Measurements from ENCODE around the gene SLC25A33. TPM values are rescaled to one million over a fixed set of nuclear protein-coding genes. Genes with fewer than 3 reads are reported as not detected.

SLC25A33 gene
- polyA plus RNA-seq, 1 experiment: 4.1 TPM

DNA sequence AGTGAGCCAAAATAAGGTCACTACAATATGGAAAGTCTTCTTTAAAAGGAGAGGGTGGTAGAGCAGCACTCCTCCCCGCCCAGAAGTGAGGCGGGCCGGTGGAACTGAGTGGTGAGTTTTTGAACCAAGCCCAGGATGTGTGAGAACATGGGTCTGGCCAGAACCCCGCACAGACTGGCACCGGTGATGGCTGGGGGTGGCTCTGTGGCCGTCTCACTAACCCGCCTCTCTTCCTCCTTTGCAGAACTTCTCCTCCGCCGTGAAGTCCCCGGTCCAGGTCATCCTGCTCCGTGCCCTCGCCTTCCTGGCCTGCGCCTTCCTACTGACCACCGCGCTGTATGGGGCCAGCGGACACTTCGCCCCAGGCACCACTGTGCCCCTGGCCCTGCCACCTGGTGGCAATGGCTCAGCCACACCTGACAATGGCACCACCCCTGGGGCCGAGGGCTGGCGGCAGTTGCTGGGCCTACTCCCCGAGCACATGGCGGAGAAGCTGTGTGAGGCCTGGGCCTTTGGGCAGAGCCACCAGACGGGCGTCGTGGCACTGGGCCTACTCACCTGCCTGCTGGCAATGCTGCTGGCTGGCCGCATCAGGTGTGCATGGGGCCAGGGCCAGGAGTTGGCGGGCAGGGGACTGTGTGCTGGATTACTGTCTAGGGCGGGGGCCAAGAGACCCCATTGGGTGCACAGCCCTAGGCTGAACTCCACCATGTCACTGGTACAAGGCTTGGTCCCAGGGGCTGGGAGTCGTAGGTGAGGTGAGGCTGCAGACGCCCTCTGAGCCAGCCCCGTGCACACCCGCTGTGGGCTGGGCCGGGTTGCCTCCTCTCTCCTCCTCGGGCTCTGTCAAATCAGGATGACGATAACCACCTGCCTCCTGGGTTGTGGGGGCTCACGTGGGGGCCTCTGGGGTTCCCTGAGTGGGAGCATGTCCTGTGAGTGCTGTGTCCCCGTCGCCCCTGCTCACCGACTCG lies 61.9 kb downstream of the SLC25A33 start:
- no peak for DNase-seq (ENCODE audit: low read depth, low spot score)
- CTCF ChIA-PET: no interaction called here
- POLR2A ChIA-PET: no interaction called here
- Histone ChIP-seq H3K9me3 (ENCODE audit: control insufficient read depth, insufficient read depth, low read length) (no peaks in the 10 kb centered on the region), H3K27me3 (ENCODE audit: control insufficient read depth, insufficient read depth, low read length) (no peaks in the 10 kb centered on the region), H3K27ac (ENCODE audit: low read depth, low read length) (no peak overlapping the region), H3K4me3 (ENCODE audit: low read depth, low read length) (no peak overlapping the region)
- TF ChIP-seq, protein P1, sequence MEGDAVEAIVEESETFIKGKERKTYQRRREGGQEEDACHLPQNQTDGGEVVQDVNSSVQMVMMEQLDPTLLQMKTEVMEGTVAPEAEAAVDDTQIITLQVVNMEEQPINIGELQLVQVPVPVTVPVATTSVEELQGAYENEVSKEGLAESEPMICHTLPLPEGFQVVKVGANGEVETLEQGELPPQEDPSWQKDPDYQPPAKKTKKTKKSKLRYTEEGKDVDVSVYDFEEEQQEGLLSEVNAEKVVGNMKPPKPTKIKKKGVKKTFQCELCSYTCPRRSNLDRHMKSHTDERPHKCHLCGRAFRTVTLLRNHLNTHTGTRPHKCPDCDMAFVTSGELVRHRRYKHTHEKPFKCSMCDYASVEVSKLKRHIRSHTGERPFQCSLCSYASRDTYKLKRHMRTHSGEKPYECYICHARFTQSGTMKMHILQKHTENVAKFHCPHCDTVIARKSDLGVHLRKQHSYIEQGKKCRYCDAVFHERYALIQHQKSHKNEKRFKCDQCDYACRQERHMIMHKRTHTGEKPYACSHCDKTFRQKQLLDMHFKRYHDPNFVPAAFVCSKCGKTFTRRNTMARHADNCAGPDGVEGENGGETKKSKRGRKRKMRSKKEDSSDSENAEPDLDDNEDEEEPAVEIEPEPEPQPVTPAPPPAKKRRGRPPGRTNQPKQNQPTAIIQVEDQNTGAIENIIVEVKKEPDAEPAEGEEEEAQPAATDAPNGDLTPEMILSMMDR (IDR thresholded peaks at IDR 0.05; ENCODE audit: low read depth, low read length): no peak

DNA sequence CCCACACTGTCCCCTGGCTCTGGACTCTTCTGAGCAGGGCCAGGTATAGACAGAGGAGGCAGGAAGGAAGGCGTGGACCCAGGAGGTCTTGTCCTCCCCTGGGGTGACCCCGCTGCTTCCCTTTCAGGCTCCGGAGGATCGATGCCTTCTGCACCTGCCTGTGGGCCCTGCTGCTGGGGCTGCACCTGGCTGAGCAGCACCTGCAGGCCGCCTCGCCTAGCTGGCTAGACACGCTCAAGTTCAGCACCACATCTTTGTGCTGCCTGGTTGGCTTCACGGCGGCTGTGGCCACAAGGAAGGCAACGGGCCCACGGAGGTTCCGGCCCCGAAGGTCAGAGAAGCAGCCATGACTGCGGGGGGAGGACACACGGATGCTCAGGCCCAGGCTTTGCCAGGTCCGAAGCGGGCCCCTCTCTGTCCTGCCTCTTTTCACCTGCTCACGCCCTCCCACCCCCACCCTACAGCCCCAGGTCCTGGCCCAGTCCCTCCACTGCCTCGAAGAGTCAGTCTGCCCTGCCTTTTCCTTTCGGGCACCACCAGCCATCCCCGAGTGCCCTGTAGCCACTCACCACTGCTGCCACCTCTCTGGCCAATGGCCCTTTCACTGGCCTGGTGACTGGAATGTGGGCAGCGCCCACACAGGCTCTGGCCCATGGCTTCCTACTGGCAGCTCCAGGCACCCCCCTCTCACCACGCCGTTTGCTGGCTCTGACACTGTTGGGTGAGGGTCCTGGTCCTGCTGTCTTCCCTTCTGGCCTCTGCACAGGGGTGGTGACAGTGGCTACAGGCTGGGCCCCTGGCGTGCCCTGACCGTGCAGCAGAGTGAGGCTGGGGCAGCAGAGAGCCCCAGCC lies 62.9 kb downstream of the SLC25A33 start:
- Histone ChIP-seq H3K27ac (ENCODE audit: low read depth, low read length) (no peak overlapping the region), H3K4me3 (ENCODE audit: low read depth, low read length) (no peak overlapping the region), H3K27me3 (ENCODE audit: control insufficient read depth, insufficient read depth, low read length) (no peaks in the 10 kb centered on the region), H3K9me3 (ENCODE audit: control insufficient read depth, insufficient read depth, low read length) (no peaks in the 10 kb centered on the region; the same call in 1 of the 2 replicates)
- TF ChIP-seq, protein P1 (IDR thresholded peaks at IDR 0.05; ENCODE audit: low read depth, low read length): no peak
- POLR2A ChIA-PET: no interaction called here
- CTCF ChIA-PET: no interaction called here
- no peak for DNase-seq (ENCODE audit: low read depth, low spot score)

DNA sequence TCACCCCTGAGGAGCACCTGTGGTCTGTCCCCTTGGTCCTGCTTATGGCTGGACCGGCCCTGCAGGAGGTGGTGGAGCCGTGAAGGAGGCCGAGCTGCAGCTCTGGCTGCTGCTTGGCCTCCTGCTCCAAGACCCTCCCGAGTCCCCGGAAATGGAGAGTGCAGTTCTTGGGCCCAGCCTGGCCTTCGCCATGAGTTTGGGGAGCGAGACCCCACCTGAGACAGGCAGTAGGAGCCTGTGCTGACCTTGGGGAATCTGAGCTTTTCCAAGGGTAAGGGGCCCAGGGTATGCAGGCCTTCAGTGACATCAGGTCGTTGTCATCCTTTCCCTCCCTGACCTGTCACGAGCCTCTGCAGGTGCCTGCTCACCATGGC lies 63.5 kb downstream of the SLC25A33 start:
- no peak overlapping the region for H3K27ac ChIP-seq (ENCODE audit: low read depth, low read length)
- no peak for DNase-seq (ENCODE audit: low read depth, low spot score)
- H3K9me3 ChIP-seq (ENCODE audit: control insufficient read depth, insufficient read depth, low read length): no peaks in the 10 kb centered on the region; the same call in 1 of the 2 replicates
- ChIA-PET CTCF (no interaction called here), POLR2A (no interaction called here)
- H3K27me3 ChIP-seq (ENCODE audit: control insufficient read depth, insufficient read depth, low read length): no peaks in the 10 kb centered on the region
- TF ChIP-seq, protein P1 (IDR thresholded peaks at IDR 0.05; ENCODE audit: low read depth, low read length): no peak
- H3K4me3 ChIP-seq (ENCODE audit: low read depth, low read length): no peak overlapping the region

- no peak overlapping the region for H3K27ac ChIP-seq (ENCODE audit: low read depth, low read length)
- H3K4me3 ChIP-seq (ENCODE audit: low read depth, low read length): no peak overlapping the region
- TF ChIP-seq, protein P1 (IDR thresholded peaks at IDR 0.05; ENCODE audit: low read depth, low read length): no peak
- ChIA-PET POLR2A (no interaction called here), CTCF (interaction anchor here (1.5 kb wide), 1 partner anchor 23 kb away, joined by 3 read pairs; no protein-coding TSS in a partner anchor)
- no peaks in the 10 kb centered on the region for H3K27me3 ChIP-seq (ENCODE audit: control insufficient read depth, insufficient read depth, low read length)
- no peaks in the 10 kb centered on the region; the same call in 1 of the 2 replicates for H3K9me3 ChIP-seq (ENCODE audit: control insufficient read depth, insufficient read depth, low read length)
- DNase-seq (ENCODE audit: low read depth, low spot score): no peak
These were observed 64.0 kb downstream of the SLC25A33 start for GRCh38 chr1:9603307-9603706.
